GM19023 (cell line): ENCODE data around the gene SLC6A8.

Experiments
- ATAC-seq: cut with Tn5 transposase; IDR thresholded peaks from one replicate; pipeline ENCODE4 v1.9.1; 2021; ENCODE audit warnings: mild to moderate bottlenecking, moderate library complexity; ENCODE audit not compliant: unreplicated experiment

The SLC6A8 gene

DNA sequence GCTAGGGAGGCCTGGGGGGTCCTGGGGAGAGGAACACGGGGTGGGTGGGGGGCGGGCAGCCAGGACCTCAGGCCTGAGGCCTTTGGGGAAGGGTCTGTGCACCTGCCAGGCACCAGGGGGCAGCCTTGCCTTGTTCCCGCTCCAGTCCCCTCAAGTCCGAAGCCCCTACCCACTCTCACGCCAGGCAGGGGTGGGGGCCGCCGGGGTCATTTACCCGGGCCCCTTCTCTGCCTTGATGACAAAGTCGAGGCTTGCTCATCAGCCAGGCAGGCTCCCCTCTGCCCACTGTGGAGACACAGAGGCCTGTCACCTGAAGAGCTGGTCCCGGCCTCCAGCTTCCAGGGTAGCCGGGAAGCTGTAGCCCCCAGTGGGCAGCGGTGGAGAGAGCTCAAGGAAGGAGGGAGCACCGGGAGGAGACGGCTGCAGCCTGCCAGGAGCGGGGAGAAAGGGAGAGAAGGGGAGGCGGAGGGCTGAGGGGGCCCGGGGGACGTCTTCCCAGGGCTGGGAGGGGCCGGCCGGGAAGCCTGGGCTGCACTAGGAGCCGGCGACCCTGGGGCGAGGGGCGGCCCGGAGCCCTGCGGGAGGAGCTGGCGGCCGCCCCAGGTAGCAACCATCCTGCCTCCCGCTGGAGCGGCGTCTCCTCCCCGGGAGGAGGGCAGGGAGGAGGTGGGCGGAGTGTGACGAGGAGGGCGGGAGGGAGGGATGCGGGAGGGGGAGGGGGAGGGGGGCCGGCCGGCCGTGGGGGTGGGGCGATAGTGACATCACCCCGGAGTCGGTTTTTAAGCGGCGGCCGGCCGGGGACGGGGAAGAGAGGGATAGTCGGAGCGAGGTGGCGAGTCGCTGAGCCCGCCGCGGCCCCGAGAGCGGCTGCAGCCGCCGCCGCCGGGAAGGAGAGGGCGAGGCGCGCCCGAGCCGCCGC lies at the start of gene SLC6A8:
SLC6A8 (plus strand) TSS at position 806 of the 919 bp plus-strand sequence. CDS start 649 bp downstream, outside the sequence.
- ATAC-seq, result no peak

GRCh38 chrX:153638041-153638371 lies 49.7 kb upstream of the SLC6A8 start:
- no peak for ATAC-seq

GRCh38 chrX:153638436-153639176 lies 49.1 kb upstream of the SLC6A8 start:
- no peak for ATAC-seq

- ATAC-seq, result no peak
Observed at GRCh38 chrX:153639177-153640044, 48.3 kb upstream of the SLC6A8 start.

DNA sequence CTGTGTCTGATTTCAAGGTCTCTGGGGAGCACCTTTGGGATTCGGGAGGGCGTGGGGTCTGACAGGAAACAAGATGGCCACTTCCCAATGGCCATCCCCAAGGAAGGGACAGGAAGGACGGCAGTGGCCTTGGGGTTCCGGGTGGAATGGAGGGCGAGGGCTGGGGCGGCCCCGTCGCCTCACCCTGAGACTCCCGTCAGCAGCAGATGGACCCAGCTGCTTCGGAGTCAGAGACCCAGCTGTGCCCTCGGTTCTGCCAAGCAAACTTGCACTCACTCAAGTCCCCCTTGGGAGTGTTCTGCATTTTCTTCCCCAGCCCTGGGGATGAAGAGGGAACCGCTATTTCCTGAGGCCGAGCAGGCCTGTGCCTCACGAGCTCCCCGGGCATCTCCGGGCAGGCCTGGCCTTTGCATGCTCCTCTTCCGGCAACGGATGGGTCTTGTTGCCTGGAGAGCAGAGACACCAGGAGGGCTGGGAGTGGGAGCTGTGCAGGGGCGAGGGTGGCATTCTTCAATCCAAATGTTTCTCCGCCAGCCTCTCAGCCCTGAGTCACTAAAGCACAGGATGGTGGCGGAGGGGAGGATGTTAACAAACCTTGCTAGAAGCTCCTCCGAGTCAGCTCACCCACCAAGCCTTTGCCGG lies 47.6 kb upstream of the SLC6A8 start:
- no peak for ATAC-seq

DNA sequence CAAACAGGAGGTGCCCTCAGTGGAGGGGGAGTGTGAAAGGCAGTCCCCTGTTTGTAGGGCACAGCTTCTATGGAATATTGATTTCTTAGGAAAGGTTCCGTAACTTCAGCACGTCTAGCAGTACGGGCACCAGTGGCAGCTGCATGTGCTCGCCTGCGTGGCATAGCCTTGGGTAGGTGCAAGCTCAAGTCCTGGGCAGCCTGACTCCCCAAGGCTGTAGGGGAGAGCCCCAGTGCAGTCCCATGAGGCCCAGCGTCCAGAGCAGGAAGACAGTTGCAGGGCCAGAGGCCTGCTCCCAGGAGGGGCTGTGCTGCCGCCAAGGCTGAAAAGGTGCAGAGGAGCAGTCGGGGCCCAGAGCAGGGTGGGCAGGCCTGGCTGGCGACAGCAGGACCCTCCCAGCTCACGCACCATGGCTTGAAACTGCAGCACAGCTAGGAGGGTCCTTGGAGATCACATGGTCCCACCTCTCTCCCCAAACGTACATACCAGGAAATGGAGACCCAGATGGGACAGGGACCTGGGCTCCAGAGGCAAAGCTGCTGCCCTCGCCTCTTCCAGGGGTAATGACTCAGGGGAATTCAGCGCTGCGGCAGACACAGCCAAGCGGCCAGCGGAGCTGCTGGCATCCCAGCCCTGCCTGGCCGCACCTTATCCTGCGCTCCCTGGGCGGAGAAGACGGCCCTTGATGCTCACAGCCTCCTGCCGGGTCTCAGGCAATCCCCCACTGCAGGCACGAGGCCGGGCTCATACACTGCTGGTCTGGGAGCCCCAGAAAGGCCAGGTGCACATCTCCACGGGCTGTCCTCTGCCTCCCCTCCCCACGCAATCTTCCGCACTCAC lies 46.8 kb upstream of the SLC6A8 start:
- ATAC-seq, result no peak

GRCh38 chrX:153641627-153642026 lies 46.1 kb upstream of the SLC6A8 start:
- ATAC-seq, result no peak

- ATAC-seq, result no peak
Observed at GRCh38 chrX:153642051-153642654, 45.6 kb upstream of the SLC6A8 start.

GRCh38 chrX:153642655-153643430 lies 44.9 kb upstream of the SLC6A8 start:
- no peak for ATAC-seq

- no peak for ATAC-seq
Observed at GRCh38 chrX:153643431-153644351, 44.0 kb upstream of the SLC6A8 start.

DNA sequence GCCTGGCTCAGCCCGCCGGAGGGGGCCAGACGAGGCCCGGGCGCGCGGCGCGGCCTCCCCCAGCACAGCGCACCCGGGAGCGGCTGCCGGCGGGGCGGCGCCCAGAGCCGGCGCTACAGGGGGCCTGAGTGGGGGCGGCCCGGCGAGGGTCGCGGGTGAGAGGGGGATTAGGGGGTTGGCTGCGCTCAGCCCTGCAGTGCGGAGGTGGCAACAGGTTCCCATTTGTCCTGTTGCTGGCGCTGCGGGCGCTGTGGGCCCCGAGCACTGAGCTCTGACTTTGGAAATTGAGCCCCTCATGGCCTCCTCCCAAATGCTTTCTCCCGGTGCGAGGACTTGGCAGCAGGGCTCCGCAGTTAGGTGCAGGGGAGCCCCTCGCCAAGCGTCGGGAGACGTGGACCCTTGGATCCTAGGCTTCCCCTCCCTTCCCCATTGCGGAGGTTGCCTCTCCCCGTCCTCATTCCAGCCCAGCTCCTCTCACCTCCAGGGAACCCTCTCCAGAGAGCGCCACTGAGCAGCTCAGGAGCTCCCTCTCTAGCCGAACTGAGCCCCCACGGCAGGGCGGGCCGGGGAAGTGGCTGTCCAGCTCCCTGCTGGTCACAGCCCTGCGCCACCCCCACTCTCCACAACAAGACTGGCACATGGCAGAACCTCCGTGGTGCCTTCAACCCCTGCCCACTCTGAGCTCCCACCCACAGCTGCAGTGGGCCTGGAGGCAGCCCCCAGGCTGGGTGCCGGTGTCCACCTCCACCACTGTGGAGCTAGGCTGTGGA lies 43.2 kb upstream of the SLC6A8 start:
- no peak for ATAC-seq

GRCh38 chrX:153645151-153645550 lies 42.6 kb upstream of the SLC6A8 start:
- no peak for ATAC-seq

DNA sequence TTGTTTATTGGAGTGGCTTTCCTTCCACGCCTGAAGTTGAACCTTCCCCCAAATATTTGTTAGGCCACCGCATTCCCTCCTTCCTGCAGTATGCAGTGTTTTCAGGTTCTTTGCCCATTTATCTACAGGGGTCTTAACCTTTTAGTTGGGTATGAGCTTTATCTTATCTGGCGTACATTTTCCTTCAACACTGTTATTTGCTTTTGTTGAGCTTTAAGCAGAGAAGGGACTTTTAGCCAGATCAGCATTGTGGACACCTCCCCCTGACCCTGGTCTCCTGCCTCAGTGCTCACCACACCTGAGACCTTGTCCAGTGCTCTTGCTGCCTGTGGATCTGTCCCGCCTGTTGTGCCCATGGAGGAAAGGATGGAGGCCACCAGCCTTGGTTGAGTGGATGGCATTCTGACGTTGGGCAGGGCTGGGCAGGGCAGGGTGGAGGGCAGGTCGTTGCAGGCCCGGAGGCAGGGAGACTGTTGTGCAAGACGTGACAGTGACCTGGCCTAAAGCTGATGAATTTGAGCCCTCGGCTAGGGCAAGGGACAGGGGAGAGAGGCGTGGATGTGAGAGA lies 41.7 kb upstream of the SLC6A8 start:
- no peak for ATAC-seq

DNA sequence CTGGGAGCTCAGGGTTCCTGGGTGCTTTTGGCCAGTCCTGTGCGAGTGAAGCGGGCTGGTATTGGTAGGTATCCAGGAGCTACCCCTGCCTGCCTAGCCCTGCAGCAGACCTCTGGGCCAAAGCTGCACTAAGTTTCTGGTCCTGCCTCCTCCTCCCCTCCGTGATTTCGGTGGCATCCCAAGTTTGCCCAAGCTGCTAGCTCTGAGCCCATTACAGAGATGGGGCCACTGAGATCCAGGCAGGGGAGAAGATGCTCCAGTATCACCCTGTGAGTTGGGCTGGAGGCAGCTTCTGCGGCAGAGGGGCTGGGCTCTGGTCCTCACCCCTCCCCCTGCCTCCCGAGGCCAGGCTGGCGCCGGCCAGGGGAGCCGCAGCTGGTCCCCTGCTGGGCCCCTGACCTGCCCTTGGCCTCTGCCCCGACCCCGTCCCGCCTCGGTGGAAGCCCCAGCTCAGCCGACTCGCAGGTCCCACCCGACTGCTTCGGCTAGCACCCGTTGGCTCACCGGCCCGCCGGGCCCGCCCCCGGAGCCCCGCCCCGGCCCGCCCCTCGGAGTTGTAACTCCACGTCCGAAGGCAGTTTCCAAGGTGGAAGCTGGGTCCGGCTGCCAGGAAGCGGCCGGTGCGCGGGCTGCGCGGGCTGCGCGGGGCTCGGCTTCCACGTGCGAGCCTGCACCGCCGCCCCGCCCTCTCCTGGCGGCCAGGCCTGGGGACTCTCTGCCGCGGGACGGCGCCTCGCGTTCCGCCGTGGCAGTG lies 40.9 kb upstream of the SLC6A8 start, which contains the start of gene DUSP9:
DUSP9 (plus strand) TSS at position 584 of the 754 bp plus-strand sequence. CDS start 751 bp downstream, outside the sequence.
- ATAC-seq, result no peak
